Neural cell (in vitro differentiated cells): ENCODE results near the gene RELA.

Experiments
- EZH2 ChIP-seq: fragments of 200-600, 300-800 bp; shearing (Covaris generic), sonication (generic); IDR thresholded peaks from 2 replicates; pipeline ENCODE4 v1.6.1; 2014; ENCODE audit warnings: antibody characterized with exemption, low read length, borderline replicate concordance, mild to moderate bottlenecking; ENCODE audit not compliant: insufficient read depth, poor library complexity, severe bottlenecking
- POLR2AphosphoS5 ChIP-seq: IDR thresholded peaks from 2 replicates; pipeline ENCODE4 v1.6.1; 2012
- RAD21 ChIP-seq: fragments of 450-650 bp; conservative IDR thresholded peaks from 2 replicates; pipeline ENCODE4 v1.6.1; 2014; ENCODE audit warnings: antibody characterized with exemption, mild to moderate bottlenecking, moderate library complexity
- TF ChIP-seq, protein P1 (sequence below): fragments of 450-650 bp; IDR thresholded peaks from 2 replicates; pipeline ENCODE4 v1.5.1; 2014; ENCODE audit warnings: antibody characterized with exemption, mild to moderate bottlenecking, moderate library complexity; ENCODE audit not compliant: poor library complexity, severe bottlenecking
- TF ChIP-seq, protein P2 (sequence below): IDR thresholded peaks from 2 replicates; pipeline ENCODE4 v1.6.1; 2012; ENCODE audit warnings: borderline replicate concordance

DNA sequence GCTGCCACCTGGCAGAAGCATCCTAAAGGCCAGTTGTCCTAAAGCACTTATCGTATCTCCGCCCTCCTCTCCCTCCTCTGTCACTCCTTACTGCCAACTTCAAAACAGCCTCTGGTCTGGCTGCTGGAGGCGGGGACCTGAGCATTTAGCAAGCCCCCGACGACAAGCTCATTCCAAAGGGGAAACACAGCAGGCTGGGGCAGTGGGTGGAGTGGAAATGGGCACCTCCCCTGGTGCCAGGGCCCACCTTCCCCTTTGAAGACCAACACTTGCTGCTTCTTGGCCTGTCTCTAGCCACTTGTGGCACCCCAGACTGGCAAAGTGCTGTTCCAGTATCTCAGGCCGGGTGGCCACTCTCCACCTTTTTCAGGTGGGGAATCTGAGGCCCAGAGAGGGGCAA lies 52.3 kb downstream of the RELA start:
- TF ChIP-seq, protein P1, sequence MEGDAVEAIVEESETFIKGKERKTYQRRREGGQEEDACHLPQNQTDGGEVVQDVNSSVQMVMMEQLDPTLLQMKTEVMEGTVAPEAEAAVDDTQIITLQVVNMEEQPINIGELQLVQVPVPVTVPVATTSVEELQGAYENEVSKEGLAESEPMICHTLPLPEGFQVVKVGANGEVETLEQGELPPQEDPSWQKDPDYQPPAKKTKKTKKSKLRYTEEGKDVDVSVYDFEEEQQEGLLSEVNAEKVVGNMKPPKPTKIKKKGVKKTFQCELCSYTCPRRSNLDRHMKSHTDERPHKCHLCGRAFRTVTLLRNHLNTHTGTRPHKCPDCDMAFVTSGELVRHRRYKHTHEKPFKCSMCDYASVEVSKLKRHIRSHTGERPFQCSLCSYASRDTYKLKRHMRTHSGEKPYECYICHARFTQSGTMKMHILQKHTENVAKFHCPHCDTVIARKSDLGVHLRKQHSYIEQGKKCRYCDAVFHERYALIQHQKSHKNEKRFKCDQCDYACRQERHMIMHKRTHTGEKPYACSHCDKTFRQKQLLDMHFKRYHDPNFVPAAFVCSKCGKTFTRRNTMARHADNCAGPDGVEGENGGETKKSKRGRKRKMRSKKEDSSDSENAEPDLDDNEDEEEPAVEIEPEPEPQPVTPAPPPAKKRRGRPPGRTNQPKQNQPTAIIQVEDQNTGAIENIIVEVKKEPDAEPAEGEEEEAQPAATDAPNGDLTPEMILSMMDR, result no peak
- no peak for TF ChIP-seq EZH2
- TF ChIP-seq POLR2AphosphoS5, result no peak
- TF ChIP-seq, protein P2, sequence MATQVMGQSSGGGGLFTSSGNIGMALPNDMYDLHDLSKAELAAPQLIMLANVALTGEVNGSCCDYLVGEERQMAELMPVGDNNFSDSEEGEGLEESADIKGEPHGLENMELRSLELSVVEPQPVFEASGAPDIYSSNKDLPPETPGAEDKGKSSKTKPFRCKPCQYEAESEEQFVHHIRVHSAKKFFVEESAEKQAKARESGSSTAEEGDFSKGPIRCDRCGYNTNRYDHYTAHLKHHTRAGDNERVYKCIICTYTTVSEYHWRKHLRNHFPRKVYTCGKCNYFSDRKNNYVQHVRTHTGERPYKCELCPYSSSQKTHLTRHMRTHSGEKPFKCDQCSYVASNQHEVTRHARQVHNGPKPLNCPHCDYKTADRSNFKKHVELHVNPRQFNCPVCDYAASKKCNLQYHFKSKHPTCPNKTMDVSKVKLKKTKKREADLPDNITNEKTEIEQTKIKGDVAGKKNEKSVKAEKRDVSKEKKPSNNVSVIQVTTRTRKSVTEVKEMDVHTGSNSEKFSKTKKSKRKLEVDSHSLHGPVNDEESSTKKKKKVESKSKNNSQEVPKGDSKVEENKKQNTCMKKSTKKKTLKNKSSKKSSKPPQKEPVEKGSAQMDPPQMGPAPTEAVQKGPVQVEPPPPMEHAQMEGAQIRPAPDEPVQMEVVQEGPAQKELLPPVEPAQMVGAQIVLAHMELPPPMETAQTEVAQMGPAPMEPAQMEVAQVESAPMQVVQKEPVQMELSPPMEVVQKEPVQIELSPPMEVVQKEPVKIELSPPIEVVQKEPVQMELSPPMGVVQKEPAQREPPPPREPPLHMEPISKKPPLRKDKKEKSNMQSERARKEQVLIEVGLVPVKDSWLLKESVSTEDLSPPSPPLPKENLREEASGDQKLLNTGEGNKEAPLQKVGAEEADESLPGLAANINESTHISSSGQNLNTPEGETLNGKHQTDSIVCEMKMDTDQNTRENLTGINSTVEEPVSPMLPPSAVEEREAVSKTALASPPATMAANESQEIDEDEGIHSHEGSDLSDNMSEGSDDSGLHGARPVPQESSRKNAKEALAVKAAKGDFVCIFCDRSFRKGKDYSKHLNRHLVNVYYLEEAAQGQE, result no peak
- no peak for TF ChIP-seq RAD21
